ENCODE results near the gene DNAAF5.

DNAAF5 gene

GRCh38 chr7:783556-784490 lies 57.3 kb downstream of the DNAAF5 start:
- Histone ChIP-seq H3K18ac (ENCODE audit: low read length) (no peak overlapping the region), H3K27ac (ENCODE audit: low read depth, low read length) (no peak overlapping the region), H3K36me3 (ENCODE audit: control insufficient read depth in 1 of 2, insufficient read depth in 2 of 2, low read length in 2 of 2) (peaks cover 43 to 49% of the 10 kb centered on the region in 2 experiments), H2BK12ac (ENCODE audit: low read length) (no peak overlapping the region), H3K79me2 (ENCODE audit: control insufficient read depth, insufficient read depth, low read length, poor library complexity) (no peaks in the 10 kb centered on the region), H2BK120ac (ENCODE audit: insufficient read depth, low read length, poor library complexity) (no peak overlapping the region), H3K23ac (ENCODE audit: low read length) (no peak overlapping the region), H3K4me2 (ENCODE audit: low read length) (no peak overlapping the region), H2AK5ac (ENCODE audit: low read length) (no peak overlapping the region), H2AFZ (ENCODE audit: insufficient read depth, low read length, poor library complexity) (no peak overlapping the region), H3K4me3 (ENCODE audit: low read depth, low read length) (no peak overlapping the region), H2BK5ac (ENCODE audit: low read depth, low read length, poor library complexity) (no peak overlapping the region), H3K9ac (ENCODE audit: low read length) (no peak overlapping the region), H4K12ac (ENCODE audit: low read depth, low read length) (no peak overlapping the region), H4K8ac (ENCODE audit: low read depth, low read length) (no peak overlapping the region), H3K79me1 (ENCODE audit: low read length) (no peaks in the 10 kb centered on the region), H3K27me3 (ENCODE audit: insufficient read depth, low read length) (no peaks in the 10 kb centered on the region), H4K91ac (ENCODE audit: low read depth, low read length) (no peak overlapping the region), H3K4ac (ENCODE audit: low read depth, low read length) (no peak overlapping the region), H3K14ac (ENCODE audit: low read length) (no peak overlapping the region), H3K4me1 (ENCODE audit: control insufficient read depth in 1 of 2, insufficient read depth in 2 of 2, low read length in 2 of 2) (no peaks in the 10 kb centered on the region), H3K9me3 (ENCODE audit: insufficient read depth, low read depth, low read length) (peaks cover 4% of the 10 kb centered on the region)
- DNase-seq = no peak
- WGBS (ENCODE audit: extremely low coverage, insufficient coverage, insufficient read length) = no CpG with 5 or more reads among the region's 36 CpGs

GRCh38 chr7:784971-785370 lies 58.5 kb downstream of the DNAAF5 start:
- Histone ChIP-seq H3K23ac (ENCODE audit: low read length) (no peak overlapping the region), H3K4me1 (ENCODE audit: control insufficient read depth in 1 of 2, insufficient read depth in 2 of 2, low read length in 2 of 2) (no peaks in the 10 kb centered on the region), H2BK5ac (ENCODE audit: low read depth, low read length, poor library complexity) (no peak overlapping the region), H4K8ac (ENCODE audit: low read depth, low read length) (no peak overlapping the region), H3K27me3 (ENCODE audit: insufficient read depth, low read length) (no peaks in the 10 kb centered on the region), H3K79me1 (ENCODE audit: low read length) (no peaks in the 10 kb centered on the region), H3K4ac (ENCODE audit: low read depth, low read length) (no peak overlapping the region), H3K9ac (ENCODE audit: low read length) (no peak overlapping the region), H3K36me3 (ENCODE audit: control insufficient read depth in 1 of 2, insufficient read depth in 2 of 2, low read length in 2 of 2) (peaks cover 34 to 39% of the 10 kb centered on the region in 2 experiments), H3K27ac (ENCODE audit: low read depth, low read length) (no peak overlapping the region), H2BK12ac (ENCODE audit: low read length) (no peak overlapping the region), H4K12ac (ENCODE audit: low read depth, low read length) (no peak overlapping the region), H2AK5ac (ENCODE audit: low read length) (no peak overlapping the region), H3K9me3 (ENCODE audit: insufficient read depth, low read depth, low read length) (peaks cover 4% of the 10 kb centered on the region), H3K4me2 (ENCODE audit: low read length) (no peak overlapping the region), H4K91ac (ENCODE audit: low read depth, low read length) (no peak overlapping the region), H3K18ac (ENCODE audit: low read length) (no peak overlapping the region), H3K4me3 (ENCODE audit: low read depth, low read length) (no peak overlapping the region), H2AFZ (ENCODE audit: insufficient read depth, low read length, poor library complexity) (no peak overlapping the region), H3K14ac (ENCODE audit: low read length) (no peak overlapping the region), H2BK120ac (ENCODE audit: insufficient read depth, low read length, poor library complexity) (no peak overlapping the region), H3K79me2 (ENCODE audit: control insufficient read depth, insufficient read depth, low read length, poor library complexity) (no peaks in the 10 kb centered on the region)
- DNase-seq = no peak
- WGBS (ENCODE audit: extremely low coverage, insufficient coverage, insufficient read length) = no CpG with 5 or more reads among the region's 21 CpGs

DNA sequence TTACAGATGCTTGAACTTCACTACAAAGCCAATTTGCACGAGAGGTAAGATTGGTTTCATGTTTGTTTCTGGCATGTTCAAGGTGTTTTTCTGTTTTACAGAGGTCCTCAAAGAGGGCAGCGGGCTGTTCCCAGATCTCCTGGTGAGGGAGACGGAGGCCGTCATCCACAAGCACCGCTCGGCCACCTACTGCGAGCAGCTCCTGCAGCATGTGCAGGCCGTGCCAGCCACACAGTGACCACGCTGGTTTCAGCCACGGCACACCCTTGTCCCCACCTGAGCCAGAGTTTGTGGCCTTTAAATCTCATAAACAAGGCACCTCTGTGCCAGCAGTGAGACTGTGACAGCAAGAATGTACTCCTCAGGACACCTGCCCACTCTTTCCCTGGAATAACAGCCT lies 58.9 kb downstream of the DNAAF5 start:
- Histone ChIP-seq H3K79me2 (ENCODE audit: control insufficient read depth, insufficient read depth, low read length, poor library complexity) (no peaks in the 10 kb centered on the region), H3K27me3 (ENCODE audit: insufficient read depth, low read length) (no peaks in the 10 kb centered on the region), H3K9me3 (ENCODE audit: insufficient read depth, low read depth, low read length) (peaks cover 4% of the 10 kb centered on the region), H2BK120ac (ENCODE audit: insufficient read depth, low read length, poor library complexity) (no peak overlapping the region), H4K12ac (ENCODE audit: low read depth, low read length) (no peak overlapping the region), H3K23ac (ENCODE audit: low read length) (no peak overlapping the region), H3K36me3 (ENCODE audit: control insufficient read depth in 1 of 2, insufficient read depth in 2 of 2, low read length in 2 of 2) (peaks cover 33 to 37% of the 10 kb centered on the region in 2 experiments), H2AFZ (ENCODE audit: insufficient read depth, low read length, poor library complexity) (no peak overlapping the region), H3K4me3 (ENCODE audit: low read depth, low read length) (no peak overlapping the region), H3K4me2 (ENCODE audit: low read length) (no peak overlapping the region), H3K4ac (ENCODE audit: low read depth, low read length) (no peak overlapping the region), H4K8ac (ENCODE audit: low read depth, low read length) (no peak overlapping the region), H4K91ac (ENCODE audit: low read depth, low read length) (no peak overlapping the region), H3K4me1 (ENCODE audit: control insufficient read depth in 1 of 2, insufficient read depth in 2 of 2, low read length in 2 of 2) (no peaks in the 10 kb centered on the region), H3K9ac (ENCODE audit: low read length) (no peak overlapping the region), H2BK12ac (ENCODE audit: low read length) (no peak overlapping the region), H2AK5ac (ENCODE audit: low read length) (no peak overlapping the region), H3K18ac (ENCODE audit: low read length) (no peak overlapping the region), H3K14ac (ENCODE audit: low read length) (no peak overlapping the region), H2BK5ac (ENCODE audit: low read depth, low read length, poor library complexity) (no peak overlapping the region), H3K27ac (ENCODE audit: low read depth, low read length) (no peak overlapping the region), H3K79me1 (ENCODE audit: low read length) (no peaks in the 10 kb centered on the region)
- WGBS (ENCODE audit: extremely low coverage, insufficient coverage, insufficient read length) = no CpG with 5 or more reads among the region's 10 CpGs
- DNase-seq = no peak

GRCh38 chr7:786472-787255 lies 60.2 kb downstream of the DNAAF5 start:
- Histone ChIP-seq H3K27me3 (ENCODE audit: insufficient read depth, low read length) (no peaks in the 10 kb centered on the region), H3K36me3 (ENCODE audit: control insufficient read depth in 1 of 2, insufficient read depth in 2 of 2, low read length in 2 of 2) (peaks cover 33 to 34% of the 10 kb centered on the region in 2 experiments), H4K12ac (ENCODE audit: low read depth, low read length) (no peak overlapping the region), H3K4ac (ENCODE audit: low read depth, low read length) (no peak overlapping the region), H2BK5ac (ENCODE audit: low read depth, low read length, poor library complexity) (no peak overlapping the region), H2BK120ac (ENCODE audit: insufficient read depth, low read length, poor library complexity) (no peak overlapping the region), H3K4me2 (ENCODE audit: low read length) (no peak overlapping the region), H3K79me2 (ENCODE audit: control insufficient read depth, insufficient read depth, low read length, poor library complexity) (no peaks in the 10 kb centered on the region), H3K23ac (ENCODE audit: low read length) (no peak overlapping the region), H3K18ac (ENCODE audit: low read length) (no peak overlapping the region), H2AK5ac (ENCODE audit: low read length) (no peak overlapping the region), H3K14ac (ENCODE audit: low read length) (no peak overlapping the region), H2BK12ac (ENCODE audit: low read length) (no peak overlapping the region), H3K9ac (ENCODE audit: low read length) (no peak overlapping the region), H4K8ac (ENCODE audit: low read depth, low read length) (no peak overlapping the region), H3K4me1 (ENCODE audit: control insufficient read depth in 1 of 2, insufficient read depth in 2 of 2, low read length in 2 of 2) (no peaks in the 10 kb centered on the region), H3K9me3 (ENCODE audit: insufficient read depth, low read depth, low read length) (peaks cover 3% of the 10 kb centered on the region), H2AFZ (ENCODE audit: insufficient read depth, low read length, poor library complexity) (no peak overlapping the region), H3K79me1 (ENCODE audit: low read length) (no peaks in the 10 kb centered on the region), H4K91ac (ENCODE audit: low read depth, low read length) (no peak overlapping the region), H3K27ac (ENCODE audit: low read depth, low read length) (no peak overlapping the region), H3K4me3 (ENCODE audit: low read depth, low read length) (no peak overlapping the region)
- no CpG with 5 or more reads among the region's 11 CpGs for WGBS (ENCODE audit: extremely low coverage, insufficient coverage, insufficient read length)
- peak; percentile 25 to 69 for DNase-seq
